Measurements from ENCODE around the gene FAM3A.

The FAM3A gene

DNA sequence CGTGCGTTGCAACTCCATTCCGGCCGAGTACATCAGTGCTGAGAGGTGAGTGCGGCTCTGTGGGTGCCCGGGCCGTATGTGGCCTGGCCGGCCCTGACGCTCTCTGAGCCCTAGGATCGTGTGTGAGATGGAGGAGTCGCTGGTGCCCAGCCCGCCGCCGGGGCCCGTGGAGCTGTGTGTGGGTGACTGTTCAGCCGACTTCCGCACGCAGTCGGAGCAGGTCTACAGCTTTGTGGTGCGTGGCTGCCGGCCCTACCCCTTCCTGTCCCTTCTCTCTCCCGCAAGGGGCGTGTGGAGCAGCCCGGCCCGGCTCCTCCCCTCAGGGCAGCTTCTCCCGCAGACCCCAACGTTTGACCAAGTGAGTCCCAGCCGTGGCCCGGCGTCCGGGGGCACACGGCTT is 50.0 kb downstream of the FAM3A start:
- Histone ChIP-seq H3K79me2 (ENCODE audit: control insufficient read depth, low read length) (no peaks in the 10 kb centered on the region), H3K4me1 (ENCODE audit: control insufficient read depth, low read length) (no peaks in the 10 kb centered on the region), H3F3A (ENCODE audit: control insufficient read depth, insufficient read depth) (no peaks in the 10 kb centered on the region), H4K20me1 (ENCODE audit: control insufficient read depth, insufficient read depth, low read depth, low read length) (no peaks in the 10 kb centered on the region), H3K4me3 (ENCODE audit: low read length) (no peak overlapping the region), H3K4me2 (ENCODE audit: low read length) (no peak overlapping the region), H3K36me3 (ENCODE audit: control insufficient read depth, low read length) (no peaks in the 10 kb centered on the region; the same call in 1 of the 2 replicates), H3K27me3 (ENCODE audit: control insufficient read depth, low read length) (no peaks in the 10 kb centered on the region), H3K9me2 (replicated peaks; ENCODE audit: control insufficient read depth, low read length) (no peaks in the 10 kb centered on the region), H3K27ac (ENCODE audit: low read depth, low read length) (no peak overlapping the region), H3K9me3 (ENCODE audit: control insufficient read depth, insufficient read depth, low read length) (no peaks in the 10 kb centered on the region)
- TF ChIP-seq, protein P1, sequence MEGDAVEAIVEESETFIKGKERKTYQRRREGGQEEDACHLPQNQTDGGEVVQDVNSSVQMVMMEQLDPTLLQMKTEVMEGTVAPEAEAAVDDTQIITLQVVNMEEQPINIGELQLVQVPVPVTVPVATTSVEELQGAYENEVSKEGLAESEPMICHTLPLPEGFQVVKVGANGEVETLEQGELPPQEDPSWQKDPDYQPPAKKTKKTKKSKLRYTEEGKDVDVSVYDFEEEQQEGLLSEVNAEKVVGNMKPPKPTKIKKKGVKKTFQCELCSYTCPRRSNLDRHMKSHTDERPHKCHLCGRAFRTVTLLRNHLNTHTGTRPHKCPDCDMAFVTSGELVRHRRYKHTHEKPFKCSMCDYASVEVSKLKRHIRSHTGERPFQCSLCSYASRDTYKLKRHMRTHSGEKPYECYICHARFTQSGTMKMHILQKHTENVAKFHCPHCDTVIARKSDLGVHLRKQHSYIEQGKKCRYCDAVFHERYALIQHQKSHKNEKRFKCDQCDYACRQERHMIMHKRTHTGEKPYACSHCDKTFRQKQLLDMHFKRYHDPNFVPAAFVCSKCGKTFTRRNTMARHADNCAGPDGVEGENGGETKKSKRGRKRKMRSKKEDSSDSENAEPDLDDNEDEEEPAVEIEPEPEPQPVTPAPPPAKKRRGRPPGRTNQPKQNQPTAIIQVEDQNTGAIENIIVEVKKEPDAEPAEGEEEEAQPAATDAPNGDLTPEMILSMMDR (IDR thresholded peaks at IDR 0.05; ENCODE audit: low read depth, low read length, poor library complexity, severe bottlenecking): no peak
- no peak for TF ChIP-seq EZH2phosphoT487 (IDR thresholded peaks at IDR 0.05; ENCODE audit: borderline replicate concordance, low read length)

DNA sequence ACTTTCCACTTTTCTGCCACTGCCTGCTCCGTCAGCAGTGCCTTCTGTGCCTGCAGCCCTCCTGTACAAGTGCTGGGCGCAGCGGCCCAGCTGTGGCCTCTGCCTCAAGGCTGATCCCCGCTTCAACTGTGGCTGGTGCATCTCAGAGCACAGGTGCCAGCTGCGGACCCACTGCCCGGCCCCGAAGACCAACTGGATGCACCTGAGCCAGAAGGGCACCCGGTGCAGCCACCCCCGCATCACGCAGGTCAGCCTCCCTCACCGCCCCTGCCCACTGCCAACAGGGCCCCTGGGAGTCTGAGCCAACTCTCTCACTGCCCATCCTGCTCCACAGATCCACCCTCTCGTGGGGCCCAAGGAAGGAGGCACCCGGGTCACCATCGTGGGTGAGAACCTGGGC is 50.4 kb downstream of the FAM3A start:
- TF ChIP-seq, protein P1 (IDR thresholded peaks at IDR 0.05; ENCODE audit: low read depth, low read length, poor library complexity, severe bottlenecking): no peak
- no peak for TF ChIP-seq EZH2phosphoT487 (IDR thresholded peaks at IDR 0.05; ENCODE audit: borderline replicate concordance, low read length)
- Histone ChIP-seq H3K4me3 (ENCODE audit: low read length) (no peak overlapping the region), H3K27ac (ENCODE audit: low read depth, low read length) (no peak overlapping the region), H3K36me3 (ENCODE audit: control insufficient read depth, low read length) (no peaks in the 10 kb centered on the region; the same call in 1 of the 2 replicates), H4K20me1 (ENCODE audit: control insufficient read depth, insufficient read depth, low read depth, low read length) (no peaks in the 10 kb centered on the region), H3K27me3 (ENCODE audit: control insufficient read depth, low read length) (no peaks in the 10 kb centered on the region), H3F3A (ENCODE audit: control insufficient read depth, insufficient read depth) (no peaks in the 10 kb centered on the region), H3K4me2 (ENCODE audit: low read length) (no peak overlapping the region), H3K9me3 (ENCODE audit: control insufficient read depth, insufficient read depth, low read length) (no peaks in the 10 kb centered on the region), H3K4me1 (ENCODE audit: control insufficient read depth, low read length) (no peaks in the 10 kb centered on the region), H3K9me2 (replicated peaks; ENCODE audit: control insufficient read depth, low read length) (no peaks in the 10 kb centered on the region), H3K79me2 (ENCODE audit: control insufficient read depth, low read length) (no peaks in the 10 kb centered on the region)

DNA sequence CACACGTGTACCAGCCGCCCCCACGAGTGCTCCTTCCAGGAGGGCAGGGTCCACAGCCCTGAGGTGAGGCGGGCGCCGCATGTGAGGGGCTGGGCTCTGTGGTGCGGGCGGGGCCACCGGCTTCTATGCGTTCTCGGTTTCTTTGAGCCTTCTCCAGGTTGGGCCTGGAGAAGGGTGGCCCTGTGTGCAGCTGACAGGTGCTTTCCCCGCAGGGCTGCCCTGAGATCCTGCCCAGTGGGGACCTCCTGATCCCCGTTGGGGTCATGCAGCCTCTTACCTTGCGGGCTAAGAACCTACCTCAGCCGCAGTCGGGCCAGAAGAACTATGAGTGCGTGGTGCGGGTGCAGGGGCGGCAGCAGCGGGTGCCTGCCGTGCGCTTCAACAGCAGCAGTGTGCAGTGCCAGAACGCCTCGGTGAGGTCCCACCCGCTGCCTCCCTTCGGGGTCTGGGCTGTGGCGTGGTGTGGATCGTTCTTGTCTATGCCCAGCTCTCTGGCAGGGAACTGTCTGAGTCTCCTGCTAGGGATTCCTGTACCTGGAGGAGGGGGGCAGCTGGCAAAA is 51.1 kb downstream of the FAM3A start:
- H3K36me3 ChIP-seq (ENCODE audit: control insufficient read depth, low read length): no peaks in the 10 kb centered on the region; the same call in 1 of the 2 replicates

More for the DNA sequence above, 51.1 kb downstream of the FAM3A start:
- H3K9me2 ChIP-seq (replicated peaks; ENCODE audit: control insufficient read depth, low read length): no peaks in the 10 kb centered on the region
- no peaks in the 10 kb centered on the region for H3K27me3 ChIP-seq (ENCODE audit: control insufficient read depth, low read length)
- no peak overlapping the region for H3K27ac ChIP-seq (ENCODE audit: low read depth, low read length)
- TF ChIP-seq, protein P1 (IDR thresholded peaks at IDR 0.05; ENCODE audit: low read depth, low read length, poor library complexity, severe bottlenecking): no peak
- no peak for TF ChIP-seq EZH2phosphoT487 (IDR thresholded peaks at IDR 0.05; ENCODE audit: borderline replicate concordance, low read length)
- no peak overlapping the region for H3K4me3 ChIP-seq (ENCODE audit: low read length)
- H3K79me2 ChIP-seq (ENCODE audit: control insufficient read depth, low read length): no peaks in the 10 kb centered on the region; the same call in 1 of the 2 replicates
- H3K4me1 ChIP-seq (ENCODE audit: control insufficient read depth, low read length): no peaks in the 10 kb centered on the region
- H3K4me2 ChIP-seq (ENCODE audit: low read length): no peak overlapping the region
- H4K20me1 ChIP-seq (ENCODE audit: control insufficient read depth, insufficient read depth, low read depth, low read length): no peaks in the 10 kb centered on the region
- H3F3A ChIP-seq (ENCODE audit: control insufficient read depth, insufficient read depth): no peaks in the 10 kb centered on the region
- no peaks in the 10 kb centered on the region for H3K9me3 ChIP-seq (ENCODE audit: control insufficient read depth, insufficient read depth, low read length)

Data from DOHH2 (cell line).